ENCODE results near the gene RAPGEF1.

- no peak for TF ChIP-seq CTCF (conservative IDR thresholded peaks at IDR 0.05; ENCODE audit: low read depth in 2 of 2)
- TF ChIP-seq EZH2 (IDR thresholded peaks at IDR 0.05; ENCODE audit: low read depth, unreplicated experiment), result no peak
- no peak for TF ChIP-seq POLR2AphosphoS5 (IDR thresholded peaks at IDR 0.05; ENCODE audit: low read depth)
- no peak for TF ChIP-seq JUNB (IDR thresholded peaks at IDR 0.05; ENCODE audit: unreplicated experiment)
- TF ChIP-seq EZH2phosphoT487 (IDR thresholded peaks at IDR 0.05; ENCODE audit: unreplicated experiment), result no peak
- TF ChIP-seq ZNF331 (CRISPR knock-in tag; IDR thresholded peaks at IDR 0.05; ENCODE audit: low read depth), result no peak
- TF ChIP-seq ZNF462 (CRISPR knock-in tag; IDR thresholded peaks at IDR 0.05), result no peak
- no peak for TF ChIP-seq REST (IDR thresholded peaks at IDR 0.05; ENCODE audit: unreplicated experiment)
- TF ChIP-seq ETS1 (IDR thresholded peaks at IDR 0.05), result no peak
- TF ChIP-seq CREB1 (CRISPR knock-in tag; IDR thresholded peaks at IDR 0.05; ENCODE audit: low read depth), result no peak
- TF ChIP-seq NANOG (IDR thresholded peaks at IDR 0.05; ENCODE audit: borderline replicate concordance), result no peak
- no peak for TF ChIP-seq STAT1 (IDR thresholded peaks at IDR 0.05; ENCODE audit: unreplicated experiment)
Observed at GRCh38 chr9:131739133-131739958, 530 bp downstream of the RAPGEF1 start.
